ENCODE measurements around the gene KMT5B.

GRCh38 chr11:68142028-68142412 lies 71.1 kb downstream of the KMT5B start:
- no peak for TF ChIP-seq POLR2A (IDR thresholded peaks at IDR 0.05)
- no peak for TF ChIP-seq CTCF (IDR thresholded peaks at IDR 0.05)

Data from thyroid gland (tissue), 4 donors.